Parathyroid adenoma (tissue), 2 donors: ENCODE measurements around the gene RSPRY1.

ENCODE experiments used
- H2AFZ ChIP-seq: fragments of 300-600 bp; sonication (generic); one replicate; pipeline ENCODE4 v1.7.0; 2017; ENCODE audit warnings: antibody characterized with exemption, mild to moderate bottlenecking
- H3K27ac ChIP-seq: fragments of 300-600 bp; sonication (generic); one replicate; pipeline ENCODE4 v1.7.0; 2017
- H3K27me3 ChIP-seq: fragments of 300-600 bp; sonication (generic); one replicate; pipeline ENCODE4 v1.7.0; 2017; ENCODE audit warnings: low read length; ENCODE audit not compliant: control insufficient read depth, insufficient read depth
- H3K36me3 ChIP-seq: fragments of 300-600 bp; sonication (generic); one replicate; pipeline ENCODE4 v1.7.0; 2017; ENCODE audit warnings: low read length; ENCODE audit not compliant: control insufficient read depth, insufficient read depth
- H3K4me1 ChIP-seq: fragments of 300-600 bp; sonication (generic); one replicate; pipeline ENCODE4 v1.7.0; 2017; ENCODE audit warnings: control low read depth
- H3K4me2 ChIP-seq: fragments of 300-600 bp; sonication (generic); one replicate; pipeline ENCODE4 v1.7.0; 2017; ENCODE audit warnings: low read length
- H3K4me3 ChIP-seq: fragments of 300-600 bp; sonication (generic); one replicate; pipeline ENCODE4 v1.7.0; 2017; ENCODE audit warnings: low read depth, low read length
- H3K79me2 ChIP-seq: fragments of 300-600 bp; sonication (generic); one replicate; pipeline ENCODE4 v1.7.0; 2017; ENCODE audit warnings: control low read depth
- H3K9ac ChIP-seq: fragments of 300-600 bp; sonication (generic); one replicate; pipeline ENCODE4 v1.7.0; 2017; ENCODE audit warnings: mild to moderate bottlenecking
- H3K9me3 ChIP-seq: fragments of 300-600 bp; sonication (generic); one replicate; pipeline ENCODE4 v1.7.0; 2017; ENCODE audit warnings: low read length; ENCODE audit not compliant: control insufficient read depth
- TF ChIP-seq, protein P1 (sequence below): fragments of 300-600 bp; sonication (generic); IDR thresholded peaks from one replicate; pipeline ENCODE4 v1.7.0; 2017; ENCODE audit warnings: antibody characterized with exemption, mild to moderate bottlenecking
- donor health status: primary hyperparathyroidism.

RSPRY1 gene

GRCh38 chr16:57282510-57283213, 96.5 kb downstream of the RSPRY1 start:
- no peaks in the 10 kb centered on the region for H3K27me3 ChIP-seq
- no peaks in the 10 kb centered on the region for H3K79me2 ChIP-seq
- H3K4me3 ChIP-seq = no peak overlapping the region
- no peak overlapping the region for H3K27ac ChIP-seq
- no peak overlapping the region for H3K4me2 ChIP-seq
- no peaks in the 10 kb centered on the region for H3K4me1 ChIP-seq
- TF ChIP-seq, protein P1, sequence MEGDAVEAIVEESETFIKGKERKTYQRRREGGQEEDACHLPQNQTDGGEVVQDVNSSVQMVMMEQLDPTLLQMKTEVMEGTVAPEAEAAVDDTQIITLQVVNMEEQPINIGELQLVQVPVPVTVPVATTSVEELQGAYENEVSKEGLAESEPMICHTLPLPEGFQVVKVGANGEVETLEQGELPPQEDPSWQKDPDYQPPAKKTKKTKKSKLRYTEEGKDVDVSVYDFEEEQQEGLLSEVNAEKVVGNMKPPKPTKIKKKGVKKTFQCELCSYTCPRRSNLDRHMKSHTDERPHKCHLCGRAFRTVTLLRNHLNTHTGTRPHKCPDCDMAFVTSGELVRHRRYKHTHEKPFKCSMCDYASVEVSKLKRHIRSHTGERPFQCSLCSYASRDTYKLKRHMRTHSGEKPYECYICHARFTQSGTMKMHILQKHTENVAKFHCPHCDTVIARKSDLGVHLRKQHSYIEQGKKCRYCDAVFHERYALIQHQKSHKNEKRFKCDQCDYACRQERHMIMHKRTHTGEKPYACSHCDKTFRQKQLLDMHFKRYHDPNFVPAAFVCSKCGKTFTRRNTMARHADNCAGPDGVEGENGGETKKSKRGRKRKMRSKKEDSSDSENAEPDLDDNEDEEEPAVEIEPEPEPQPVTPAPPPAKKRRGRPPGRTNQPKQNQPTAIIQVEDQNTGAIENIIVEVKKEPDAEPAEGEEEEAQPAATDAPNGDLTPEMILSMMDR = no peak
- H2AFZ ChIP-seq = no peak overlapping the region
- no peaks in the 10 kb centered on the region for H3K9me3 ChIP-seq
- H3K9ac ChIP-seq = no peak overlapping the region
- H3K36me3 ChIP-seq = no peaks in the 10 kb centered on the region

GRCh38 chr16:57283214-57283958, 97.3 kb downstream of the RSPRY1 start:
- Histone ChIP-seq H3K4me3 (no peak overlapping the region), H3K9ac (no peak overlapping the region), H3K4me1 (no peaks in the 10 kb centered on the region)

GRCh38 chr16:57283959-57284208, 97.8 kb downstream of the RSPRY1 start:
- Histone ChIP-seq H3K27me3 (no peaks in the 10 kb centered on the region), H3K9me3 (no peaks in the 10 kb centered on the region), H3K9ac (no peak overlapping the region), H3K79me2 (no peaks in the 10 kb centered on the region), H3K36me3 (no peaks in the 10 kb centered on the region), H3K4me1 (no peaks in the 10 kb centered on the region), H2AFZ (peak overlapping the region; percentile 88), H3K4me2 (peak overlapping the region; percentile 73), H3K4me3 (peak overlapping the region; percentile 55), H3K27ac (no peak overlapping the region)
- TF ChIP-seq, protein P1 = no peak

More at GRCh38 chr16:57283214-57283958, 97.3 kb downstream of the RSPRY1 start:
- Histone ChIP-seq H3K4me2 (peak overlapping the region; percentile 73), H3K79me2 (no peaks in the 10 kb centered on the region), H3K27ac (no peak overlapping the region), H3K9me3 (no peaks in the 10 kb centered on the region), H3K27me3 (no peaks in the 10 kb centered on the region), H3K36me3 (no peaks in the 10 kb centered on the region), H2AFZ (no peak overlapping the region)
- TF ChIP-seq, protein P1 = no peak

- TF ChIP-seq, protein P1 = no peak
- peak within 1 kb of the TSS; percentile 88 for H2AFZ ChIP-seq
- H3K79me2 ChIP-seq = no peaks in the 10 kb centered on the region
- no peaks in the 10 kb centered on the region for H3K27me3 ChIP-seq
- no peaks in the 10 kb centered on the region for H3K36me3 ChIP-seq
- no peak within 1 kb of the TSS for H3K9ac ChIP-seq
- H3K27ac ChIP-seq = no peak within 1 kb of the TSS
- H3K4me2 ChIP-seq = peak within 1 kb of the TSS; percentile 73
- no peaks in the 10 kb centered on the region for H3K4me1 ChIP-seq
- H3K4me3 ChIP-seq = peak within 1 kb of the TSS; percentile 55
- H3K9me3 ChIP-seq = no peaks in the 10 kb centered on the region
Measured at GRCh38 chr16:57284209-57284951, 98.3 kb downstream of the RSPRY1 start, which contains the start of gene PLLP. TSS of gene PLLP (minus strand) at chr16:57284672. CDS start at chr16:57284540, 132 bp downstream.
